Measurements from ENCODE around the gene C11orf42.

- TF ChIP-seq KLF9 (tag by site-specific recombination; IDR thresholded peaks at IDR 0.05; ENCODE audit: low read depth) (no peak), ZNF645 (tag by site-specific recombination; IDR thresholded peaks at IDR 0.05) (no peak), ZNF311 (tag by site-specific recombination; IDR thresholded peaks at IDR 0.05; ENCODE audit: borderline replicate concordance) (no peak), ZNF521 (tag by site-specific recombination; IDR thresholded peaks at IDR 0.05) (no peak), YY1 (tag by site-specific recombination; IDR thresholded peaks at IDR 0.05) (no peak), RBAK (tag by site-specific recombination; IDR thresholded peaks at IDR 0.05) (no peak)
- TF ChIP-seq, protein P1, sequence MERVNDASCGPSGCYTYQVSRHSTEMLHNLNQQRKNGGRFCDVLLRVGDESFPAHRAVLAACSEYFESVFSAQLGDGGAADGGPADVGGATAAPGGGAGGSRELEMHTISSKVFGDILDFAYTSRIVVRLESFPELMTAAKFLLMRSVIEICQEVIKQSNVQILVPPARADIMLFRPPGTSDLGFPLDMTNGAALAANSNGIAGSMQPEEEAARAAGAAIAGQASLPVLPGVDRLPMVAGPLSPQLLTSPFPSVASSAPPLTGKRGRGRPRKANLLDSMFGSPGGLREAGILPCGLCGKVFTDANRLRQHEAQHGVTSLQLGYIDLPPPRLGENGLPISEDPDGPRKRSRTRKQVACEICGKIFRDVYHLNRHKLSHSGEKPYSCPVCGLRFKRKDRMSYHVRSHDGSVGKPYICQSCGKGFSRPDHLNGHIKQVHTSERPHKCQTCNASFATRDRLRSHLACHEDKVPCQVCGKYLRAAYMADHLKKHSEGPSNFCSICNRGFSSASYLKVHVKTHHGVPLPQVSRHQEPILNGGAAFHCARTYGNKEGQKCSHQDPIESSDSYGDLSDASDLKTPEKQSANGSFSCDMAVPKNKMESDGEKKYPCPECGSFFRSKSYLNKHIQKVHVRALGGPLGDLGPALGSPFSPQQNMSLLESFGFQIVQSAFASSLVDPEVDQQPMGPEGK (tag by site-specific recombination; IDR thresholded peaks at IDR 0.05): no peak
- TF ChIP-seq, protein P2, sequence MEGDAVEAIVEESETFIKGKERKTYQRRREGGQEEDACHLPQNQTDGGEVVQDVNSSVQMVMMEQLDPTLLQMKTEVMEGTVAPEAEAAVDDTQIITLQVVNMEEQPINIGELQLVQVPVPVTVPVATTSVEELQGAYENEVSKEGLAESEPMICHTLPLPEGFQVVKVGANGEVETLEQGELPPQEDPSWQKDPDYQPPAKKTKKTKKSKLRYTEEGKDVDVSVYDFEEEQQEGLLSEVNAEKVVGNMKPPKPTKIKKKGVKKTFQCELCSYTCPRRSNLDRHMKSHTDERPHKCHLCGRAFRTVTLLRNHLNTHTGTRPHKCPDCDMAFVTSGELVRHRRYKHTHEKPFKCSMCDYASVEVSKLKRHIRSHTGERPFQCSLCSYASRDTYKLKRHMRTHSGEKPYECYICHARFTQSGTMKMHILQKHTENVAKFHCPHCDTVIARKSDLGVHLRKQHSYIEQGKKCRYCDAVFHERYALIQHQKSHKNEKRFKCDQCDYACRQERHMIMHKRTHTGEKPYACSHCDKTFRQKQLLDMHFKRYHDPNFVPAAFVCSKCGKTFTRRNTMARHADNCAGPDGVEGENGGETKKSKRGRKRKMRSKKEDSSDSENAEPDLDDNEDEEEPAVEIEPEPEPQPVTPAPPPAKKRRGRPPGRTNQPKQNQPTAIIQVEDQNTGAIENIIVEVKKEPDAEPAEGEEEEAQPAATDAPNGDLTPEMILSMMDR (tag by site-specific recombination; IDR thresholded peaks at IDR 0.05): no peak
Measured at GRCh38 chr11:6238902-6239301, 33.5 kb downstream of the C11orf42 start, which contains the start of gene CNGA4.

Data from HEK293 (cell line).